IMR-90 (cell line): ENCODE measurements around the gene NES. TPM values are rescaled to one million over a fixed set of nuclear protein-coding genes. Genes with fewer than 3 reads are reported as not detected.

ENCODE experiments used
- ATAC-seq: fragments of 200-7000 bp; cut with Tn5 transposase; 2 replicates; pipeline ENCODE4 v1.9.1; 2020; ENCODE audit warnings: low read depth, mild to moderate bottlenecking, moderate library complexity
- BruUV-seq: library from RNA; stranded (reverse); fragments of 400-500 nt; replicated peaks from 2 replicates; lab custom pipeline; 2021; lab: Mats Ljungman, UMichigan
- CTCF ChIA-PET: fragments of 300-600 bp; formaldehyde crosslinking; extraction: SDS; loops from one replicate; lab custom pipeline; 2021; ENCODE audit warnings: antibody characterized with exemption; lab: Yijun Ruan, JAX
- POLR2A ChIA-PET: fragments of 300-600 bp; sonication (Branson Sonifier 250); formaldehyde crosslinking; loops from one replicate; lab custom pipeline; 2022; ENCODE audit warnings: antibody characterized with exemption; ENCODE audit not compliant: unreplicated experiment; lab: Charles Lee
- DNase-seq: peaks from one replicate; pipeline ENCODE4 v3.0.0; 2013
- H2AFZ ChIP-seq: replicated peaks from 2 replicates; pipeline ENCODE3; 2013; ENCODE audit warnings: low read length, mild to moderate bottlenecking; ENCODE audit not compliant: poor library complexity
- H2AK5ac ChIP-seq: 2 replicates; pipeline ENCODE4 v1.6.1; 2013; ENCODE audit warnings: low read depth, low read length, inconsistent platforms
- H2AK9ac ChIP-seq: replicated peaks from 2 replicates; pipeline ENCODE3; 2013; ENCODE audit warnings: mild to moderate bottlenecking, low read depth, low read length, moderate library complexity; ENCODE audit not compliant: poor library complexity
- H2BK120ac ChIP-seq: 2 replicates; pipeline ENCODE4 v1.6.1; 2013; ENCODE audit warnings: low read depth, low read length, inconsistent platforms
- H2BK15ac ChIP-seq: 3 replicates; pipeline ENCODE4 v1.6.1; 2013; ENCODE audit warnings: low read depth, low read length, inconsistent platforms
- H2BK20ac ChIP-seq: 2 replicates; pipeline ENCODE4 v1.6.1; 2013; ENCODE audit warnings: low read depth, mild to moderate bottlenecking, inconsistent platforms, low read length, moderate library complexity
- H2BK5ac ChIP-seq: 2 replicates; pipeline ENCODE4 v1.6.1; 2013; ENCODE audit warnings: mild to moderate bottlenecking, low read depth, low read length, inconsistent platforms; ENCODE audit not compliant: poor library complexity, severe bottlenecking
- H3K14ac ChIP-seq: replicated peaks from 2 replicates; pipeline ENCODE4 v1.6.1; 2013; ENCODE audit warnings: low read depth, low read length, inconsistent platforms
- H3K18ac ChIP-seq: 2 replicates; pipeline ENCODE4 v1.6.1; 2013; ENCODE audit warnings: low read depth, low read length, control low read depth
- H3K23ac ChIP-seq: 2 replicates; pipeline ENCODE4 v1.6.1; 2013; ENCODE audit warnings: low read depth, low read length, inconsistent platforms
- H3K27ac ChIP-seq: 2 replicates; pipeline ENCODE4 v1.5.1; 2013; ENCODE audit warnings: mild to moderate bottlenecking, control low read depth, low read length; ENCODE audit not compliant: insufficient read depth
- H3K27me3 ChIP-seq: 2 replicates; pipeline ENCODE4 v1.6.1; 2013; ENCODE audit warnings: low read length; ENCODE audit not compliant: control insufficient read depth, insufficient read depth
- H3K36me3 ChIP-seq: 2 replicates; pipeline ENCODE4 v1.6.1; 2013; ENCODE audit warnings: low read length, mixed read lengths; ENCODE audit not compliant: control insufficient read depth, insufficient read depth
- H3K4ac ChIP-seq: 2 replicates; pipeline ENCODE4 v1.6.1; 2013; ENCODE audit warnings: low read depth, low read length, inconsistent platforms
- H3K4me1 ChIP-seq: 2 replicates; pipeline ENCODE4 v1.6.1; 2013; ENCODE audit warnings: low read length, mixed read lengths; ENCODE audit not compliant: control insufficient read depth, insufficient read depth
- H3K4me2 ChIP-seq: 2 replicates; pipeline ENCODE4 v1.6.1; 2013; ENCODE audit warnings: low read depth, mild to moderate bottlenecking, control low read depth, low read length, moderate library complexity
- H3K4me3 ChIP-seq: 2 replicates; pipeline ENCODE4 v1.5.1; 2013; ENCODE audit warnings: low read depth, mild to moderate bottlenecking, control low read depth, low read length, moderate library complexity; ENCODE audit not compliant: insufficient read depth
- H3K56ac ChIP-seq: 2 replicates; pipeline ENCODE4 v1.6.1; 2013; ENCODE audit warnings: low read length, inconsistent platforms; ENCODE audit not compliant: insufficient read depth; ENCODE audit errors: extremely low read depth
- H3K79me1 ChIP-seq, 2 experiments: 2 replicates each; pipeline ENCODE4 v1.6.1; 2013; ENCODE audit warnings: low read length in 2 of 2, inconsistent platforms in 1 of 2, low read depth in 1 of 2
- H3K9ac ChIP-seq: 2 replicates; pipeline ENCODE4 v1.6.1; 2013; ENCODE audit warnings: low read depth, low read length, control low read depth
- H3K9me1 ChIP-seq: 2 replicates; pipeline ENCODE4 v1.6.1; 2013; ENCODE audit warnings: low read length, inconsistent platforms; ENCODE audit not compliant: insufficient read depth
- H3K9me3 ChIP-seq: 2 replicates; pipeline ENCODE4 v1.6.1; 2013; ENCODE audit warnings: low read length; ENCODE audit not compliant: control insufficient read depth, insufficient read depth
- H4K20me1 ChIP-seq: 2 replicates; pipeline ENCODE4 v1.6.1; 2013; ENCODE audit warnings: low read length, inconsistent platforms; ENCODE audit not compliant: insufficient read depth
- H4K5ac ChIP-seq: 2 replicates; pipeline ENCODE4 v1.6.1; 2013; ENCODE audit warnings: mild to moderate bottlenecking, low read depth, low read length, control low read depth
- H4K8ac ChIP-seq, 2 experiments: 2 replicates each; pipeline ENCODE4 v1.6.1; 2013; ENCODE audit warnings: low read depth in 2 of 2, low read length in 2 of 2, control low read depth in 1 of 2, inconsistent platforms in 1 of 2
- H4K91ac ChIP-seq: 2 replicates; pipeline ENCODE4 v1.6.1; 2013; ENCODE audit warnings: low read depth, low read length, inconsistent platforms; ENCODE audit not compliant: insufficient read depth
- CEBPB ChIP-seq: IDR thresholded peaks from 2 replicates; pipeline ENCODE4 v1.6.1; 2012; ENCODE audit warnings: low read depth, low read length, improper control_type of control experiment
- FOS ChIP-seq: fragments of 150-350 bp; IDR thresholded peaks from 2 replicates; pipeline ENCODE4 v1.6.1; 2016; ENCODE audit warnings: low read depth, low read length
- NFE2L2 ChIP-seq: fragments of 150-350 bp; IDR thresholded peaks from 2 replicates; pipeline ENCODE4 v1.6.1; 2016; ENCODE audit warnings: low read depth, mild to moderate bottlenecking, low read length
- WGBS, 2 experiments: methylation state at CpG; one replicate each; pipeline versions ENCODE4 v1.1.5 to v1.1.7; 2013; ENCODE audit warnings: missing lambda C conversion rate in 2 of 2; ENCODE audit not compliant: insufficient read length in 1 of 2; ENCODE audit errors: extremely low coverage in 2 of 2; 5-methylcytosine and 5-hydroxymethylcytosine counted together
- dilution Hi-C: fragments of 300-500 bp; cut with HindIII; formaldehyde crosslinking; loops from one replicate; pipeline ENCODE4 v1.14.3; 2018; ENCODE audit warnings: low sequenced_read_pairs; ENCODE audit not compliant: unreplicated experiment
- in situ Hi-C: fragments of 300-500 bp; cut with MboI; formaldehyde crosslinking; loops from 3 replicates; pipeline ENCODE4 v1.14.3; 2019; ENCODE audit warnings: low sequenced_read_pairs, inconsistent platforms, mixed read lengths
- intact Hi-C: fragments of 100-400 bp; cut with micrococcal nuclease; formaldehyde crosslinking; loops from 2 replicates; pipeline ENCODE4 v1.10.0; 2022
- polyA plus RNA-seq, 3 experiments: library from polyadenylated mRNA; depleted of rRNA; stranded (reverse); fragments of >200 nt; gene quantifications; 2 replicates each; pipeline ENCODE4 v1.2.3, GENCODE V29; 2012; ENCODE audit warnings: low replicate concordance in 1 of 3
- total RNA-seq: library from RNA; depleted of rRNA; stranded (reverse); fragments of >200 nt; gene quantifications from 2 replicates; pipeline ENCODE4 v1.2.3, GENCODE V29; 2012

Gene NES
- total and polyA plus RNA-seq, 2 of the 4 experiments (the other 2 are of a cell fraction) = 25.3 to 40.1 TPM

GRCh38 chr1:156655151-156655903 lies 21.9 kb downstream of the NES start:
- H4K5ac ChIP-seq = no peak overlapping the region
- H2BK20ac ChIP-seq = no peak overlapping the region
- H3K79me1 ChIP-seq = peaks cover 0 to 1% of the 10 kb centered on the region in 2 experiments; a peak in 2 of 4 replicates
- no peak overlapping the region for H4K91ac ChIP-seq
- DNase-seq (no peak), ATAC-seq (no peak)
- H3K4ac ChIP-seq = no peak overlapping the region
- dilution Hi-C loops (no loop called here), intact Hi-C loops (no loop called here), in situ Hi-C loops (loop anchor here (5.0 kb wide), 1 partner anchor 33 kb away; no protein-coding TSS in a partner anchor)
- H3K9ac ChIP-seq = no peak overlapping the region
- H3K4me3 ChIP-seq = no peak overlapping the region
- H2BK5ac ChIP-seq = no peak overlapping the region
- H3K4me2 ChIP-seq = no peak overlapping the region
- H2AK5ac ChIP-seq = no peak overlapping the region
- no peak overlapping the region for H3K14ac ChIP-seq
- no CpG with 5 or more reads among the region's 2 CpGs for WGBS, 2 experiments
- H2AFZ ChIP-seq = no peak overlapping the region
- TF ChIP-seq NFE2L2 = no peak
- no peak for TF ChIP-seq CEBPB
- no peak for TF ChIP-seq FOS
- H3K23ac ChIP-seq = no peak overlapping the region
- no peak overlapping the region for H2BK120ac ChIP-seq
- POLR2A ChIA-PET = no interaction called here
- 0 out of 2 replicates have a peak, but pooled peaks cover 8% of the 10 kb centered on the region for H4K20me1 ChIP-seq
- H3K9me1 ChIP-seq = peaks cover 2% of the 10 kb centered on the region
- no peak overlapping the region for H3K27ac ChIP-seq
- no peak overlapping the region for H2BK15ac ChIP-seq
- no peak overlapping the region for H4K8ac ChIP-seq
- peaks cover 6% of the 10 kb centered on the region for H3K4me1 ChIP-seq
- CTCF ChIA-PET = interaction anchor here (1.0 kb wide), 1 partner anchor 22 kb away, joined by 3 read pairs; the partner anchor contains the start of gene NES
- no peak overlapping the region for H2AK9ac ChIP-seq
- no peaks in the 10 kb centered on the region for H3K9me3 ChIP-seq
- no TSS peak for BruUV-seq
- no peaks in the 10 kb centered on the region for H3K36me3 ChIP-seq
- no peak overlapping the region for H3K18ac ChIP-seq
- no peak overlapping the region for H3K56ac ChIP-seq
- H3K27me3 ChIP-seq = peaks cover 48% of the 10 kb centered on the region
